A549 (cell line): ENCODE data around the gene CMTM4. TPM values are rescaled to one million over a fixed set of nuclear protein-coding genes. Genes with fewer than 3 reads are reported as not detected.
A peak's percentile ranks its signal among the peaks of the same experiment; 100 is the strongest.

Source experiments
- ATAC-seq, 2 experiments: fragments of 200-7000 bp in 1 of 2; fragments of >200 bp in 1 of 2; cut with Nextera tagmentation in 1 of 2; cut with Tn5 transposase in 1 of 2; 3 replicates each; pipeline versions ENCODE4 v1.8.0 to v1.9.1; 2018 to 2020; ENCODE audit warnings: mild to moderate bottlenecking in 1 of 2, moderate library complexity in 1 of 2
- CTCF ChIA-PET: fragments of 300-600 bp; sonication (Branson Sonifier 250); formaldehyde crosslinking; extraction: SDS; loops from one replicate; lab custom pipeline; 2021; ENCODE audit warnings: antibody characterized with exemption, inconsistent platforms; lab: Yijun Ruan, JAX
- POLR2A ChIA-PET: fragments of 350-600 bp; formaldehyde crosslinking; extraction: SDS; loops from one replicate; lab custom pipeline; 2021; ENCODE audit warnings: antibody characterized with exemption, inconsistent platforms; lab: Yijun Ruan, JAX
- DNase-seq, 2 experiments: peaks; one replicate each; pipeline versions ENCODE4 v3.0.0 to v3.0.0-alpha.2; 2011 to 2016; ENCODE audit warnings: low read depth in 1 of 2, low spot score in 1 of 2
- FAIRE-seq: peaks from 2 replicates; lab custom pipeline; 2011; peaks lifted over from hg19 to GRCh38; lab: Jason Lieb, UNC
- H3K27ac ChIP-seq, 2 experiments: fragments of >200 bp; sonication (Bioruptor Twin); formaldehyde crosslinking; 3 replicates each; pipeline ENCODE4 v1.5.1; 2016 to 2017
- H3K4me1 ChIP-seq: fragments of >200 bp; sonication (Bioruptor Twin); formaldehyde crosslinking; 3 replicates; pipeline ENCODE4 v1.6.1; 2016
- H3K4me2 ChIP-seq: fragments of >200 bp; sonication (Bioruptor Twin); formaldehyde crosslinking; 3 replicates; pipeline ENCODE4 v1.6.1; 2016
- H3K4me3 ChIP-seq: fragments of >200 bp; sonication (Bioruptor Twin); formaldehyde crosslinking; 3 replicates; pipeline ENCODE4 v1.5.1; 2016
- H3K9me3 ChIP-seq: fragments of >200 bp; sonication (Bioruptor Twin); formaldehyde crosslinking; 3 replicates; pipeline ENCODE4 v1.6.1; 2016
- ATOH8 ChIP-seq: fragments of 250-450 bp; sonication (Bioruptor Pico); IDR thresholded peaks from 2 replicates; pipeline ENCODE4 v1.5.0; 2020; ENCODE audit warnings: low read depth, mild to moderate bottlenecking, moderate library complexity
- BCL3 ChIP-seq: fragments of >200 bp; sonication (Bioruptor Twin); formaldehyde crosslinking; IDR thresholded peaks from 3 replicates; pipeline ENCODE4 v1.6.1; 2016
- CBX8 ChIP-seq: fragments of 200-600 bp; sonication (generic); IDR thresholded peaks from 2 replicates; pipeline ENCODE4 v1.6.1; 2016
- CEBPB ChIP-seq, 2 experiments: fragments of >200 bp in 1 of 2; sonication (Bioruptor Twin) in 1 of 2; formaldehyde crosslinking in 1 of 2; IDR thresholded peaks; 2 replicates each; pipeline ENCODE4 v1.6.1; 2012 to 2016
- CHD2 ChIP-seq: fragments of 150-350 bp; IDR thresholded peaks from 2 replicates; pipeline ENCODE4 v1.6.1; 2014; ENCODE audit warnings: low read length; ENCODE audit not compliant: partially characterized antibody
- CHD4 ChIP-seq: fragments of 200-600 bp; sonication (generic); IDR thresholded peaks from 2 replicates; pipeline ENCODE4 v1.6.1; 2016; ENCODE audit warnings: antibody characterized with exemption, mild to moderate bottlenecking, borderline replicate concordance
- CTCF ChIP-seq: fragments of >200 bp; sonication (Bioruptor Twin); formaldehyde crosslinking; IDR thresholded peaks from 3 replicates; pipeline ENCODE4 v1.5.1; 2016
- EHF ChIP-seq: fragments of 250-450 bp; sonication (Bioruptor Pico); IDR thresholded peaks from 2 replicates; pipeline ENCODE4 v1.5.0; 2020; ENCODE audit warnings: mild to moderate bottlenecking
- EHMT2 ChIP-seq: fragments of 200-600 bp; sonication (generic); IDR thresholded peaks from 2 replicates; pipeline ENCODE4 v1.6.1; 2016; ENCODE audit warnings: antibody characterized with exemption, low read depth, mild to moderate bottlenecking, moderate library complexity
- EP300 ChIP-seq, 2 experiments: fragments of >200 bp; sonication (Bioruptor Twin); formaldehyde crosslinking; IDR thresholded peaks; 2 replicates in 1 of 2; 3 replicates in 1 of 2; pipeline ENCODE4 v1.6.1; 2016 to 2017
- FOXS1 ChIP-seq: fragments of 250-450 bp; sonication (Bioruptor Pico); IDR thresholded peaks from 2 replicates; pipeline ENCODE4 v1.5.0; 2020; ENCODE audit warnings: mild to moderate bottlenecking, moderate library complexity
- GATA3 ChIP-seq: IDR thresholded peaks from 2 replicates; pipeline ENCODE4 v1.6.1; 2012; ENCODE audit warnings: borderline replicate concordance
- HDAC2 ChIP-seq: fragments of 200-600 bp; sonication (generic); IDR thresholded peaks from 2 replicates; pipeline ENCODE4 v1.6.1; 2016
- HEYL ChIP-seq: fragments of 250-450 bp; sonication (Bioruptor Pico); IDR thresholded peaks from 2 replicates; pipeline ENCODE4 v1.8.0; 2021; ENCODE audit warnings: mild to moderate bottlenecking, moderate library complexity
- HOXB13 ChIP-seq: fragments of 250-450 bp; sonication (Bioruptor Pico); IDR thresholded peaks from 2 replicates; pipeline ENCODE4 v1.5.0; 2020; ENCODE audit warnings: low read depth, mild to moderate bottlenecking, moderate library complexity
- JUN ChIP-seq, 2 experiments: fragments of >200 bp; sonication (Bioruptor Twin); formaldehyde crosslinking; IDR thresholded peaks; 2 replicates in 1 of 2; 3 replicates in 1 of 2; pipeline ENCODE4 v1.6.1; 2016 to 2017
- KDM5A ChIP-seq: fragments of 200-600 bp; sonication (generic); IDR thresholded peaks from 2 replicates; pipeline ENCODE4 v1.6.1; 2016; ENCODE audit warnings: antibody characterized with exemption, mild to moderate bottlenecking
- MAFK ChIP-seq: fragments of 450-650 bp; IDR thresholded peaks from 2 replicates; pipeline ENCODE4 v1.6.1; 2014; ENCODE audit not compliant: partially characterized antibody
- MYC ChIP-seq: IDR thresholded peaks from 2 replicates; pipeline ENCODE4 v1.6.1; 2012; ENCODE audit warnings: mild to moderate bottlenecking, inconsistent platforms, low read length, improper control_type of control experiment, borderline replicate concordance
- NR3C1 ChIP-seq: fragments of >200 bp; sonication (Bioruptor Twin); formaldehyde crosslinking; IDR thresholded peaks from 3 replicates; pipeline ENCODE4 v1.6.1; 2017
- PHF8 ChIP-seq: fragments of 200-600 bp; sonication (generic); IDR thresholded peaks from 2 replicates; pipeline ENCODE4 v1.6.1; 2016; ENCODE audit warnings: low read depth, mild to moderate bottlenecking, antibody characterized with exemption, moderate library complexity, borderline replicate concordance
- POLR2A ChIP-seq: IDR thresholded peaks from 2 replicates; pipeline ENCODE4 v1.6.1; 2012; ENCODE audit warnings: mild to moderate bottlenecking, low read length
- POLR2AphosphoS2 ChIP-seq: conservative IDR thresholded peaks from 2 replicates; pipeline ENCODE4 v1.6.1; 2012; ENCODE audit warnings: low read length, improper control_type of control experiment, inconsistent platforms
- RARB ChIP-seq: fragments of 250-450 bp; sonication (Bioruptor Pico); IDR thresholded peaks from 2 replicates; pipeline ENCODE4 v1.8.0; 2021; ENCODE audit warnings: mild to moderate bottlenecking, moderate library complexity
- REST ChIP-seq: fragments of 200-600 bp; sonication (generic); IDR thresholded peaks from 2 replicates; pipeline ENCODE4 v1.6.1; 2016; ENCODE audit warnings: antibody characterized with exemption, mild to moderate bottlenecking, moderate library complexity
- TFCP2L1 ChIP-seq: fragments of 250-450 bp; sonication (Bioruptor Pico); IDR thresholded peaks from 2 replicates; pipeline ENCODE4 v1.5.0; 2021; ENCODE audit warnings: mild to moderate bottlenecking
- TP53 ChIP-seq: fragments of 250-450 bp; sonication (Bioruptor Pico); IDR thresholded peaks from 2 replicates; pipeline ENCODE4 v1.5.0; 2021; ENCODE audit warnings: mild to moderate bottlenecking, moderate library complexity
- ZFP36 ChIP-seq: fragments of 450-650 bp; IDR thresholded peaks from 2 replicates; pipeline ENCODE4 v1.6.1; 2014; ENCODE audit warnings: borderline replicate concordance; ENCODE audit not compliant: partially characterized antibody
- ZNF302 ChIP-seq: fragments of 250-450 bp; sonication (Bioruptor Pico); IDR thresholded peaks from 2 replicates; pipeline ENCODE4 v1.9.0; 2021; ENCODE audit warnings: inconsistent platforms, mild to moderate bottlenecking, moderate library complexity
- ZSCAN20 ChIP-seq: fragments of 250-450 bp; sonication (Bioruptor Pico); IDR thresholded peaks from 2 replicates; pipeline ENCODE4 v1.8.0; 2022; ENCODE audit warnings: mild to moderate bottlenecking, moderate library complexity
- WGBS: methylation state at CpG from one replicate; pipeline ENCODE4 v1.1.6; 2017; ENCODE audit errors: missing lambda C conversion rate; 5-methylcytosine and 5-hydroxymethylcytosine counted together
- polyA plus RNA-seq, 4 experiments: library from polyadenylated mRNA; depleted of rRNA in 3 of 4; stranded (reverse); fragments of >200 nt; fragmentation: RNase III in 1 of 4; extraction: RNeasy Plus Mini Kit Qiagen cat#74134 plus additional on column Dnase treatment in 1 of 4; gene quantifications; 2 replicates in 3 of 4; 3 replicates in 1 of 4; pipeline ENCODE4 v1.2.3, GENCODE V29; 2011 to 2017
- TF ChIP-seq, protein P1 (sequence below): IDR thresholded peaks from 2 replicates; pipeline ENCODE4 v1.6.1; 2012
- TF ChIP-seq, protein P2 (sequence below): IDR thresholded peaks from 2 replicates; pipeline ENCODE4 v1.6.1; 2012

CMTM4 gene
- polyA plus RNA-seq, 2 of the 4 experiments (the other 2 are of a cell fraction): 24.8 to 58.6 TPM

GRCh38 chr16:66603537-66604375 is 92.8 kb downstream of the CMTM4 start:
- peak overlapping the region; percentile 86 for H3K4me3 ChIP-seq
- peaks cover 27% of the 10 kb centered on the region for H3K4me1 ChIP-seq
- ChIA-PET POLR2A (interaction anchor here (0.9 to 2.5 kb wide), 7 partner anchors 34 to 197 kb away, joined by 3 to 13 read pairs (median 6); partner anchors contain the start of gene CKLF), CTCF (interaction anchor here (0.7 to 1.9 kb wide), 11 partner anchors 14 to 246 kb away, joined by 3 to 11 read pairs (median 3); no protein-coding TSS in a partner anchor)
- H3K9me3 ChIP-seq: no peaks in the 10 kb centered on the region
- H3K4me2 ChIP-seq: peak overlapping the region; percentile 80
- peak overlapping the region; percentile 99 for H3K27ac ChIP-seq
- ATAC-seq: peak; percentile 67 to 68
- no peak for FAIRE-seq
- 14% methylated on average over 32 of the region's 32 CpGs for WGBS
- peak; percentile 70 to 87 for DNase-seq
- no peak for TF ChIP-seq REST
- peak; percentile 27; the same call in 1 of the 2 replicates for TF ChIP-seq TP53 (CRISPR knock-in tag)
- no peak for TF ChIP-seq BCL3
- TF ChIP-seq PHF8: 0 out of 2 replicates have a peak, but pooled peaks have one; percentile 10
- TF ChIP-seq POLR2A: peak; percentile 55
- TF ChIP-seq, protein P1, sequence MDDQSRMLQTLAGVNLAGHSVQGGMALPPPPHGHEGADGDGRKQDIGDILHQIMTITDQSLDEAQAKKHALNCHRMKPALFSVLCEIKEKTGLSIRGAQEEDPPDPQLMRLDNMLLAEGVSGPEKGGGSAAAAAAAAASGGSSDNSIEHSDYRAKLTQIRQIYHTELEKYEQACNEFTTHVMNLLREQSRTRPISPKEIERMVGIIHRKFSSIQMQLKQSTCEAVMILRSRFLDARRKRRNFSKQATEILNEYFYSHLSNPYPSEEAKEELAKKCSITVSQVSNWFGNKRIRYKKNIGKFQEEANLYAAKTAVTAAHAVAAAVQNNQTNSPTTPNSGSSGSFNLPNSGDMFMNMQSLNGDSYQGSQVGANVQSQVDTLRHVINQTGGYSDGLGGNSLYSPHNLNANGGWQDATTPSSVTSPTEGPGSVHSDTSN: no peak
- peak; percentile 86; the same call in 1 of the 2 replicates for TF ChIP-seq HEYL (CRISPR knock-in tag)
- TF ChIP-seq POLR2AphosphoS2: no peak
- TF ChIP-seq NR3C1: no peak
- peak; percentile 93 for TF ChIP-seq ATOH8 (CRISPR knock-in tag)
- peak in 1 of 2 experiments; percentile 44; a peak in 2 of 5 replicates for TF ChIP-seq JUN (IDR thresholded peaks at IDR 0.05)
- TF ChIP-seq CHD4: no peak
- TF ChIP-seq CHD2: no peak
- TF ChIP-seq, protein P2, sequence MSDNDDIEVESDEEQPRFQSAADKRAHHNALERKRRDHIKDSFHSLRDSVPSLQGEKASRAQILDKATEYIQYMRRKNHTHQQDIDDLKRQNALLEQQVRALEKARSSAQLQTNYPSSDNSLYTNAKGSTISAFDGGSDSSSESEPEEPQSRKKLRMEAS: peak; percentile 78
- no peak for TF ChIP-seq ZFP36
- no peak for TF ChIP-seq GATA3
- 0 out of 2 replicates have a peak, but pooled peaks have one; percentile 22 for TF ChIP-seq MYC
- 0 out of 2 replicates have a peak, but pooled peaks have one; percentile 42 for TF ChIP-seq RARB (CRISPR knock-in tag)
- no peak for TF ChIP-seq CTCF
- no peak for TF ChIP-seq CBX8
- no peak for TF ChIP-seq CEBPB (IDR thresholded peaks at IDR 0.05)
- no peak for TF ChIP-seq EP300 (IDR thresholded peaks at IDR 0.05)
- no peak for TF ChIP-seq HDAC2
- TF ChIP-seq ZSCAN20: peak; percentile 92
- no peak for TF ChIP-seq TFCP2L1 (CRISPR knock-in tag)
- peak; percentile 88; the same call in 1 of the 2 replicates for TF ChIP-seq HOXB13 (CRISPR knock-in tag)
- TF ChIP-seq EHF (CRISPR knock-in tag): peak; percentile 88; the same call in 1 of the 2 replicates
- no peak for TF ChIP-seq MAFK
- no peak for TF ChIP-seq KDM5A
- peak; percentile 82; the same call in 1 of the 2 replicates for TF ChIP-seq FOXS1 (CRISPR knock-in tag)
- TF ChIP-seq ZNF302 (CRISPR knock-in tag): peak; percentile 92
- TF ChIP-seq EHMT2: no peak
